ENCODE measurements around the gene PODXL2.

PODXL2 gene

DNA sequence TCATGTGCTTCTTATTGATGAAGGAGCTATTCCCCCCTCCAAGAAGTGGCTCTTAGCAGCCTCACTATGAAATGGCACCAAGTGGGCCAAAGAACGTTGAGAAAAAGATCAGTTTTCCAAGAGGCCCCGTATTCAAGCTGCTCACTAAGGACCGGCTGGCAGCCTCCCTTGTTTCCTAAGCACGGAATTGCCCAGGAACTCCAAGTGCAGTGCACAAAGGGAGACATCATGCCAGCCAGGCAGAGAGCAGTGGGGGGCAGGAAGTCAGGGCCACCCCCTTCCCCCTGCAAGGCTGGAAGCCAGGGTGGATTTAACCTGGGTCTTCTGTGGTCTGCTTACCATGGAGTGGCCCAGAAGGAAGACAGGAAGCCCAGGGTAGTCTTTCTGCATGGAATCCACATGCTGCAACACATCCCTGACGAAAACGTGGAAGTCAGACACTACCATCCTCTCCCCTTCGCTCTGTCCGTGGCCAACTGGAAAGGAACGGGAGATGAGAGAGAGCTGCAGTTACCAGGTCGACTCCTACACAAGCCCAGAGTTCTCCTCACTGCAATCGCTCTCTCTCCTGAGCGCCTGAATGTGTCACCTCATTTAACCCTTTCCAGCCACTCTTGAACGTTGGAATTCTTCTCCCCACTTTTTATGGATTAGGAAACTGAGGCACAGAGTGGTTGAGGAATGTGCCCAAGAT is 93.3 kb downstream of the PODXL2 start:
- no peak for DNase-seq (ENCODE audit: insufficient read length, low spot score)
- FAIRE-seq: no peak
- TF ChIP-seq, protein P1, sequence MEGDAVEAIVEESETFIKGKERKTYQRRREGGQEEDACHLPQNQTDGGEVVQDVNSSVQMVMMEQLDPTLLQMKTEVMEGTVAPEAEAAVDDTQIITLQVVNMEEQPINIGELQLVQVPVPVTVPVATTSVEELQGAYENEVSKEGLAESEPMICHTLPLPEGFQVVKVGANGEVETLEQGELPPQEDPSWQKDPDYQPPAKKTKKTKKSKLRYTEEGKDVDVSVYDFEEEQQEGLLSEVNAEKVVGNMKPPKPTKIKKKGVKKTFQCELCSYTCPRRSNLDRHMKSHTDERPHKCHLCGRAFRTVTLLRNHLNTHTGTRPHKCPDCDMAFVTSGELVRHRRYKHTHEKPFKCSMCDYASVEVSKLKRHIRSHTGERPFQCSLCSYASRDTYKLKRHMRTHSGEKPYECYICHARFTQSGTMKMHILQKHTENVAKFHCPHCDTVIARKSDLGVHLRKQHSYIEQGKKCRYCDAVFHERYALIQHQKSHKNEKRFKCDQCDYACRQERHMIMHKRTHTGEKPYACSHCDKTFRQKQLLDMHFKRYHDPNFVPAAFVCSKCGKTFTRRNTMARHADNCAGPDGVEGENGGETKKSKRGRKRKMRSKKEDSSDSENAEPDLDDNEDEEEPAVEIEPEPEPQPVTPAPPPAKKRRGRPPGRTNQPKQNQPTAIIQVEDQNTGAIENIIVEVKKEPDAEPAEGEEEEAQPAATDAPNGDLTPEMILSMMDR (IDR thresholded peaks at IDR 0.05; ENCODE audit: insufficient read depth, missing control alignments): no peak

All from D721Med (cell line).